HG03045 (cell line): ENCODE data around the gene BMPR1A.

Source experiments
- ATAC-seq: cut with Tn5 transposase; IDR thresholded peaks from one replicate; pipeline ENCODE4 v1.9.1; 2021; ENCODE audit warnings: mild to moderate bottlenecking, moderate library complexity; ENCODE audit not compliant: unreplicated experiment

Gene BMPR1A

GRCh38 chr10:86981716-86982115 lies 225.3 kb downstream of the BMPR1A start:
- no peak for ATAC-seq
